ENCODE measurements around the gene E2F2. TPM values are rescaled to one million over a fixed set of nuclear protein-coding genes. Genes with fewer than 3 reads are reported as not detected.
A peak's percentile ranks its signal among the peaks of the same experiment; 100 is the strongest.

The E2F2 gene
- total and polyA plus RNA-seq, 9 donors, result 3.5 to 6.2 (median 5.0) TPM

DNA sequence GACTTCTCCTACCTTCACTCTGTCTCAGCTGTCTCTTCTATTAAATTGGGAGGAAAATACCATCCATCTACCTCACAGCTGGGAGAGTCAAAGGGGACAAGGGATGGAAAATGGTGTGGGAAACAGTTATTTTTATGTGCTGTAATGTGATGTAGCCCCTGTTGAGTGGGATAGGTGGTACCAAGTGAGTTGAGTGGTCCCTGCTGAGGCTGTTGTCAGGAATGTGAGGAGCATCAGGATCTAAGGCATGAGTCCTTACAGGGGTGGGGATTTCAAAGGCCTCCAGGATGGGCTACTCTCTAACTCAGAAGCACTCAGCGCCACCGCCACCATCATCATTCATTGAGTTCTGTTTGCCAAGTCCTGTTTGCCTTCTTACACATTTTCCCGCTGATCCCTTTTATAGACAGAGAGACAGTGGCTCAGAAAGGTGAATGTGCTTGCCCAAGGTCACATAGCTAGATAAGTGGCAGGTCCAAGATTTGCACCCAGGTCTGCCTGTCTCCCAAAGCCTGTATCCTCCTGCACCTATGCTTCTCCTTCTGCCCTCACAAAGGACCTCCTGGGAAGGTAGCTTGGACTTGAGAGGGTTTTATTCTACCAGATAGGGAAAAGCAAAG, 32.8 kb upstream of the E2F2 start:
- Histone ChIP-seq H3K27ac (ENCODE audit: low read length) (peak overlapping the region; percentile 99), H3K36me3 (ENCODE audit: control insufficient read depth, insufficient read depth, low read length) (no peaks in the 10 kb centered on the region), H3K27me3 (ENCODE audit: control insufficient read depth, insufficient read depth, low read length) (no peaks in the 10 kb centered on the region), H3K4me1 (ENCODE audit: control insufficient read depth, insufficient read depth, low read length) (peaks cover 54% of the 10 kb centered on the region), H3K4me3 (ENCODE audit: low read length) (no peak overlapping the region), H3K9me3 (replicated peaks; ENCODE audit: control insufficient read depth, low read depth, low read length) (no peaks in the 10 kb centered on the region)
- no CpG with 5 or more reads among the region's 3 CpGs for WGBS (ENCODE audit: insufficient coverage)
- DNase-seq, result no peak

DNA sequence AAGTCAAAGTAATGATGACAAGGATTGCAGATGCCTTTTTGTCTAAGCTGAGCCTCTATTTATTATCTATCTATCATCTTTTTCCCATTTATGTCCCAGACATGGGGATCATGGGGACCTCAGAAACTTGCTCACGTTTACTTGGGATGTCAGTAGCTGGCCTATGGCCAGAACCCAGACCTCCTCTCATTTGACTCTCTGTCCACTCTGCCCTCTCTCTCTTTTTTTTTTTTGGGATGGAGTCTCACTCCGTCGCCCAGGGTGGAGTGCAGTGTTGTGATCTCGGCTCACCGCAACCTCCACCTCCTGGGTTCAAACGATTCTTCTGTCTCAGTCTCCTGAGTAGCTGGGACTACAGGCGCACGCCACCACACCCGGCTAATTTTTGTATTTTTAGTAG, 32.0 kb upstream of the E2F2 start:
- Histone ChIP-seq H3K4me1 (ENCODE audit: control insufficient read depth, insufficient read depth, low read length) (peaks cover 56% of the 10 kb centered on the region), H3K9me3 (replicated peaks; ENCODE audit: control insufficient read depth, low read depth, low read length) (no peaks in the 10 kb centered on the region), H3K27ac (ENCODE audit: low read length) (peak overlapping the region; percentile 99), H3K36me3 (ENCODE audit: control insufficient read depth, insufficient read depth, low read length) (peaks cover 2% of the 10 kb centered on the region), H3K27me3 (ENCODE audit: control insufficient read depth, insufficient read depth, low read length) (no peaks in the 10 kb centered on the region), H3K4me3 (ENCODE audit: low read length) (no peak overlapping the region)
- DNase-seq, result peak; percentile 49
- 20% methylated on average over 1 of the region's 9 CpGs for WGBS (ENCODE audit: insufficient coverage)

DNA sequence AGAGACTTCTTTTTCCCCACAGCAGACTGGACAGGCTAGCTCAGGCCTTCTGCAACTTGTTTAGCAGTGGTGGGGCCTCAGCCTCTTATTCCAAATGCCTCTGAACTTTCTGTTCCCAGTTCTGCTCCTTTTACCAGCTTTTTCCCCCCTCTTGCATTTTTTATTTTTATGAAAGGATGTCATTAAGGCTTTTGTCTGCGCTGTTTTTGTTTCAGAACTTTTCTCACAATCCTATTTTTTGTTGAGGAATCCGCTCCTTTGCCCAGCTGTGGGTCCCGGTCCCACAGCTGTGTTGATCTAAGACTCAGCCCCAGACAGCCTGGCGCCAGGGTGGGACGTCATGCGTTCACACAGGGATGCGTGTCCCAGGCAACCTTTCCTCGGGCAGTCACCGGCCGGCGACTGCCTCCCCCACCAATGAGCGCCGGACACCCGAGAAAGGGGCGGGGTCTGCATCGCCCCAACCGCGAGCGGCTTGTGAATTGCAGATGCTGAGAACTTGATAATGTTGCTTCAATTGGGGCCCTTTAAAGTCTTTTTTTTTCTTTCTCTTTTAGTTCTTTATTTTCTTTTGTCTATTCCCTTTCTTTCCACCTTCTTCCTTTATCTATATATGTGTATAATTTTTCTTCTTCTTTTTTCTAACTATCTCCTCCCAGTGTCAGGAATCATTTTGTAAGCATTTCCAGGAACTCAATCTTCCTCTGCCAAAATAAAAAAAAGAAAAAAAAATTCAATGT, 31.3 kb upstream of the E2F2 start:
- no peaks in the 10 kb centered on the region for H3K27me3 ChIP-seq (ENCODE audit: control insufficient read depth, insufficient read depth, low read length)
- WGBS (ENCODE audit: insufficient coverage), result 0% methylated on average over 7 of the region's 19 CpGs
- peak overlapping the region; percentile 99 for H3K27ac ChIP-seq (ENCODE audit: low read length)
- peaks cover 57% of the 10 kb centered on the region for H3K4me1 ChIP-seq (ENCODE audit: control insufficient read depth, insufficient read depth, low read length)
- no peaks in the 10 kb centered on the region for H3K9me3 ChIP-seq (replicated peaks; ENCODE audit: control insufficient read depth, low read depth, low read length)
- DNase-seq, result peak; percentile 99
- H3K36me3 ChIP-seq (ENCODE audit: control insufficient read depth, insufficient read depth, low read length), result peaks cover 3% of the 10 kb centered on the region
- H3K4me3 ChIP-seq (ENCODE audit: low read length), result peak overlapping the region; percentile 5

- Histone ChIP-seq H3K4me1 (ENCODE audit: control insufficient read depth, insufficient read depth, low read length) (peaks cover 63% of the 10 kb centered on the region), H3K4me3 (ENCODE audit: low read length) (no peak overlapping the region), H3K27me3 (ENCODE audit: control insufficient read depth, insufficient read depth, low read length) (no peaks in the 10 kb centered on the region), H3K36me3 (ENCODE audit: control insufficient read depth, insufficient read depth, low read length) (peaks cover 8% of the 10 kb centered on the region), H3K27ac (ENCODE audit: low read length) (peak overlapping the region; percentile 99), H3K9me3 (replicated peaks; ENCODE audit: control insufficient read depth, low read depth, low read length) (no peaks in the 10 kb centered on the region)
- no CpG with 5 or more reads among the region's 2 CpGs for WGBS (ENCODE audit: insufficient coverage)
- peak; percentile 53 for DNase-seq
Observed at GRCh38 chr1:23561813-23562100, 30.7 kb upstream of the E2F2 start.

DNA sequence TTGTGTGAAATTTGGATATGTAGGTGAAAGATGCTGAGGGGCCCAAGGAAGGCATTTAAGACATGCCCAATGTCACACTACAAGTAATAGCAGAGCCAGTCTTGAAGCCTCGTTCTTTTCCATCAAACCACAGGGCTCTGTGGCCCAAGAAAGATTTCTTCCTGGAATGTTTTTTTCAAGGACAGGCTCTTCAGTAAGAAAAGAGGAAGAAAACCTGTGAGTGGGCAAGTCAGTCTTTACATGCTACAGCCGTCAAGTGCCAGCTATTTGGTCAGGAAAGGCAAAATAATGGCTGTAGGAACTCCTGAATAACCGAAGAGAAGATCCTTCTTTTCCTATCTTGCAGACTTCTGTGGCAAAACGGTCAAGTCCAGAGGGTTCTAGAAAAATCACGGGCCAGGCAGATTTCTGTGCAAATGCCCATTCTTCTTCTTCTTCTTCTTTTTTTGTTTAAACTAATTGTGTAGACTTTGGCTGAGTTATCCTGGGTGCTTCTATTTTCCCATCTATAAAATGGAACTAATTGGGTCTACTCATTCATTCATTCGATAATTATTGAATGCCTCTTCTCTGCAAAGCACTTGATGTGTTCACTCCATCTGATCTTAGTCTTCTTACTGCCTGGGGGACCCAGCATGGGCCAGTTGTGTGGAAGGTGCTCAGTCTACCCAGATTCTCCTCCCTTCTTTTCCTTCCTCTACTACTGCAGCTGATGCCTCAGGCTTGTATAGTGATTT, 30.2 kb upstream of the E2F2 start:
- 80% methylated on average over 1 of the region's 6 CpGs for whole genome bisulfite sequencing (ENCODE audit: insufficient coverage)
- no peak for DNase-seq
- peak overlapping the region; percentile 99 for H3K27ac ChIP-seq (ENCODE audit: low read length)
- H3K4me3 ChIP-seq (ENCODE audit: low read length), result no peak overlapping the region
- peaks cover 13% of the 10 kb centered on the region for H3K36me3 ChIP-seq (ENCODE audit: control insufficient read depth, insufficient read depth, low read length)
- peaks cover 68% of the 10 kb centered on the region for H3K4me1 ChIP-seq (ENCODE audit: control insufficient read depth, insufficient read depth, low read length)
- H3K9me3 ChIP-seq (replicated peaks; ENCODE audit: control insufficient read depth, low read depth, low read length), result no peaks in the 10 kb centered on the region
- no peaks in the 10 kb centered on the region for H3K27me3 ChIP-seq (ENCODE audit: control insufficient read depth, insufficient read depth, low read length)

DNA sequence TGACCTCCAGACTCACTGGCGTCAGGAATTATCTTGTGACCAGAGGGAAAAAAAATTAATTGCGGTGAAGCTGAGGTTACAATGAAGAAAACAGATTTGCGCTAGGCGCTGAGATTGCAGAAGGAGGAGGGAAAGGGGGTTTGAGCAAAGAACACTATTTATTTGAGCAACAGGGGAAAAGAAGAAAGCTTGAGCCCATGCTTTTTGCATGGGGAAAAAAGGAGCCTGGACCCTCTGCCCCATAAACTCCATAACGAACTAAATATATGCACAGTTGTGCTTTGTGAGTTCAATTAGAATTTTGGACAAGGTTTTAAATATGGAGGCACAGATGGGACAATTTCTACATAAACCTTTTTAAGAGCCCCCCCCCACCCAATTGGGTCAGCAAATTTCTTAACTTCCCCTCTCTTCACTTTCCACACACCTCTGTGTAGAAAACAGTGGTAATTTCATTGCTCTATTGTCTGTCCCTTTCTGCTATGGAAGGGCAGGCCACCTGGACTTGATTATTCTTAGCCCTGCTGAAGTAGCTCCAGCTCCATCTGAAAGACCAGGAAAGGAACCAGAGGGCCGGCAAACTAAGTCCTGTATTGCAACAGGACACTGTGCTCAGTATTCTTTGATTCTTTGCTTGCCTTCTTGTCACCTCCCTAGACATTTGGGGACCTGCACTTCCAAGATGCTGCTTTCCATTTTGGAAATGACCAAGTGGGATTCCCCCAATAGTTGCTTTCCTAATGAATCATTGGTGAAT, 29.1 kb upstream of the E2F2 start:
- WGBS (ENCODE audit: insufficient coverage), result 0% methylated on average over 2 of the region's 6 CpGs
- H3K4me1 ChIP-seq (ENCODE audit: control insufficient read depth, insufficient read depth, low read length), result peaks cover 79% of the 10 kb centered on the region
- no peaks in the 10 kb centered on the region for H3K27me3 ChIP-seq (ENCODE audit: control insufficient read depth, insufficient read depth, low read length)

DNA sequence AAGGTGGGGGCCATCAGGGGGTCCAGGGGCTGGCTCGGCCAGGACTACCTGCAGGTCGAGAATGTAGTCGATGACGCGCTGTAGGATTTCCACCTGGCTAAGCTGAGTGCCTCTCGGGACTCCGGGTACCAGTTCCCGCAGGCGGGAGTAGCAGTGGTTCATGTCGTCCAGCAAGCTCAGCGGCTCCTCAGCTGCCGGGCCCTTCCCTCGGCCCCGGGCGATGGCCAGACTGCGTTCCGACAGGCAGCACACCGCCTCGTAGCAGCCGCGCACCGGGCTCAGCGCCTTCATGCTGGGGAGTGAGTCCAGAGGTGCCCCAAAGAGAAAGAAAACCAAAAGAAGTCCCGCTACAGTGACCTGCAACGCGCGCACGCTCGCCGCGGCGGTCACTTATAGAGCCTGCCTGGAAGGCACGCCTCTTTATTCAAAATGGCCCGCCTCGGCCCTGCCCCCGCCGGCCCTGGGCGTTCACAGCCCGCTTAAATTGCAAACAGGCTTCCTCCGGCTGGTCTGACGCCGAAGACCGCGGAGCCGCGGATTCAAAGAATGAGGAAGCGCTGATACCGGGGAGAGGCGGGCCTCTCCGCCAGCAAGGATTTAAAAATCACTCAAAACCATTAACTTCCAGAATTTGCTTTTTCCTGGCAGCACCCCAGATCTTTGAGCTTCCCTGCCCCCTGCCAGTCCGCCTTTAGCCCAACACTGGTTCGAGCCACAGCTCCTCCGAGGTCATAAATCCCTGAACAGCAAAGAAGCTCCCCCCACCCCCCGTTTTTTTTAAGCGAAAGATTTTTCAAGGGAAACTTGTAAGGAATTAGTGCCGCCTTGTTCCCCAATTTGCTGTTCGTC, 28.3 kb upstream of the E2F2 start, which contains the start of gene ID3:
TSS of gene ID3 (minus strand) at position 366 of the 849 bp plus-strand sequence. CDS start at position 291, 75 bp downstream.
- Histone ChIP-seq H3K4me3 (ENCODE audit: low read length) (peak within 1 kb of the TSS; percentile 95), H3K4me1 (ENCODE audit: control insufficient read depth, insufficient read depth, low read length) (peaks cover 77% of the 10 kb centered on the region), H3K27ac (ENCODE audit: low read length) (peak within 1 kb of the TSS; percentile 99), H3K36me3 (ENCODE audit: control insufficient read depth, insufficient read depth, low read length) (peaks cover 13% of the 10 kb centered on the region), H3K27me3 (ENCODE audit: control insufficient read depth, insufficient read depth, low read length) (no peaks in the 10 kb centered on the region), H3K9me3 (replicated peaks; ENCODE audit: control insufficient read depth, low read depth, low read length) (no peaks in the 10 kb centered on the region)
- DNase-seq, result peak; percentile 99
- WGBS (ENCODE audit: insufficient coverage), result under 1% methylated on average over 55 of the region's 57 CpGs

More for the DNA sequence above, 29.1 kb upstream of the E2F2 start:
- DNase-seq, result peak; percentile 92
- Histone ChIP-seq H3K27ac (ENCODE audit: low read length) (peak overlapping the region; percentile 99), H3K36me3 (ENCODE audit: control insufficient read depth, insufficient read depth, low read length) (peaks cover 13% of the 10 kb centered on the region), H3K9me3 (replicated peaks; ENCODE audit: control insufficient read depth, low read depth, low read length) (no peaks in the 10 kb centered on the region), H3K4me3 (ENCODE audit: low read length) (peak overlapping the region; percentile 95)

- H3K9me3 ChIP-seq (replicated peaks; ENCODE audit: control insufficient read depth, low read depth, low read length), result no peaks in the 10 kb centered on the region
- peaks cover 78% of the 10 kb centered on the region for H3K4me1 ChIP-seq (ENCODE audit: control insufficient read depth, insufficient read depth, low read length)
- H3K27ac ChIP-seq (ENCODE audit: low read length), result peak overlapping the region; percentile 99
- peak overlapping the region; percentile 95 for H3K4me3 ChIP-seq (ENCODE audit: low read length)
- H3K36me3 ChIP-seq (ENCODE audit: control insufficient read depth, insufficient read depth, low read length), result peaks cover 13% of the 10 kb centered on the region
- DNase-seq, result no peak
- no peaks in the 10 kb centered on the region for H3K27me3 ChIP-seq (ENCODE audit: control insufficient read depth, insufficient read depth, low read length)
- WGBS (ENCODE audit: insufficient coverage), result under 1% methylated on average over 12 of the region's 14 CpGs
Observed at GRCh38 chr1:23558872-23559135, 27.8 kb upstream of the E2F2 start.

- Histone ChIP-seq H3K36me3 (ENCODE audit: control insufficient read depth, insufficient read depth, low read length) (peaks cover 13% of the 10 kb centered on the region), H3K27me3 (ENCODE audit: control insufficient read depth, insufficient read depth, low read length) (no peaks in the 10 kb centered on the region), H3K27ac (ENCODE audit: low read length) (peak overlapping the region; percentile 99), H3K9me3 (replicated peaks; ENCODE audit: control insufficient read depth, low read depth, low read length) (no peaks in the 10 kb centered on the region), H3K4me1 (ENCODE audit: control insufficient read depth, insufficient read depth, low read length) (peaks cover 79% of the 10 kb centered on the region), H3K4me3 (ENCODE audit: low read length) (peak overlapping the region; percentile 95)
- peak; percentile 84 for DNase-seq
- under 1% methylated on average over 27 of the region's 34 CpGs for WGBS (ENCODE audit: insufficient coverage)
Observed at GRCh38 chr1:23558140-23558871, 27.3 kb upstream of the E2F2 start.

All from muscle of leg (tissue), 11 donors.